NCI-H2029 treated with DMSO at 0.1 percent for 48 hours (cell line): Measurements from ENCODE around the gene NCMAP.
"Not testable (repeated sequence)": the region's sequence is repeated elsewhere in the genome, so short reads cannot be mapped to it uniquely, and the experiment has no call there.

Source experiments
- DNase-seq: peaks from one replicate; lab custom pipeline; 2025; lab: John Stamatoyannopoulos, UW

NCMAP gene

DNA sequence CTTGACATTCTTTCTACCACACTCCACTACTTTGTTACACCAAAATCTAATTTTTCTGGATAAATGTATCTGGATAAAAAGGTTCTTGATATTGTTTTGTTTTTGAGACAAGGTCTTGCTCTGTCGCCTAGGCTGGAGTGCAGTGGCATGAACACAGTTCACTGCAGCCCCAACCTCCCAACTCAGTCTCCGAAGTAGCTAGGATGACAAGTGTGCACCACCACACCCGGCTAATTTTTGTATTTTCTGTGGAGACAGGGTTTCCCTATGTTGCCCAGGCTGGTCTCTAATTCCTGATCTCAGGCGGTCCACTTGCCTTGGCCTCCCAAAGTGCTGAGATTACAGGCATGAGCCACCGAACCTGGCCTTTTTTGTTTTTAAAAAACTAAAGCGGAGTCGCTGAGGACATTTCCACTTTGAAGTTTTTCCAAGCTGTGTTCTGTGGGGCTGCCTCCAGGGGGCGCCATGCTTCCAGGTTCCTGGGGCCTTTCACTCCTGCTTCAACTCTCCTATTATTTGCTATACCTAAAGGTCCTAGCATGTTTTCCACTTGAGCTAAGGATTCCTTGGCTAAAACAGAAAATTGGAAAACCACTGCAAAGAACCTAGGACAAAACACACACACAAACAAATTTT is 14.1 kb upstream of the NCMAP start:
- DNase-seq: no peak

DNA sequence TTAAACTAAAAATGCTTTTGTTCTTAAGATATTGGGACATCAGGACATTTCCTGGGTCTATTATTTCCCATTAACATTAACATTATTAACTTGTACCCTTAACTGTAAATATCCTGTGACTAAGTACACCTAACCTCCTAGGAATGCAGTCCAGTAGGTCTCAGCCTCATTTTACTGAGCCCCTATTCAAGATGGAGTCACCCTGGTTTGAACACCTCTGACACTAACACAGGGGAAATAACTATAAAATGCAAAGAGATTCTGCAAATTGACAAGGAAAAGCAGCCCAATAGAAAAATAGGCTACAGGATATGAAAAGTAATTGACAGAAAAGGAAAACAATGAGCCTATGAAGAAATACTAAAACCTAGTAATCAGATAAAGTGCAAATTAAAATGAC is 11.6 kb upstream of the NCMAP start:
- DNase-seq: no peak

DNA sequence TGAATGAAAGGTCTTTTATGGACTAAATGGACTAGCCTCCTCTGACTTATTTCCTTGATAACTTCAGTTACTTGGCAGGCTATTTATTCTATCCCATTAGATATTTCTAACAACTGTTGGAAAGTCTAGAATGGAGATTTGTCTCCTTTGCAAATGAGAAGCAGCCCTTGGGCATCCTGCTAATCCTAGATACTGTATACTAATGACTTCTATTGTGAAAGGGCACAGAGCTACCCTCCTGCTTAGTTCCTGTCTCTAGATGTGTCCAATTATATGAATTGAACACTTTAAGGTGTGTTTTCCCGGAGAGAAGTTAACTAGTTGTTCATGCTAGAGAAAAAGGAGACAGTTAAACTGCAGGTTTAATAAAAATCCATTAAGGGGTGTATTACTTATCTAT is 10.2 kb upstream of the NCMAP start:
- DNase-seq: no peak

DNA sequence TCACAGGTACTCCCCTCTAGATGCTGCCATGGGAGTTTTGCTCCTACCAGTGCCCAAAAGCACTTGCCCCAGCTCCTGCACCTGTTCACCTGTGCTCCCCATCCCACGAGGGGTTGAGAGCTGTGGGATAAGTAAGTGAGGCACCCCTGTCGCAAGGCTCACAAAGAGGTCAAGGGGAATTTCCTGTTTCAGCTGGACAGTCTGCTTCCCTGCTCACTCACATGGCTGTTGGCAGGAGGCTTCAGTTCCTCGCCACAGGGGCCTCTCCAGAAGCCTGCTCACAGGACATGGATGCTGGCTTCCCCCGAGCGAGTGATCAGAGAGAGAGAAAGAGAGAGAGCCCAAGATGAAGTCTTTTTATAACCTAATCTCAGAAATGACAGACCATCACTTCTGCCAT is 8.7 kb upstream of the NCMAP start:
- DNase-seq: no peak

DNA sequence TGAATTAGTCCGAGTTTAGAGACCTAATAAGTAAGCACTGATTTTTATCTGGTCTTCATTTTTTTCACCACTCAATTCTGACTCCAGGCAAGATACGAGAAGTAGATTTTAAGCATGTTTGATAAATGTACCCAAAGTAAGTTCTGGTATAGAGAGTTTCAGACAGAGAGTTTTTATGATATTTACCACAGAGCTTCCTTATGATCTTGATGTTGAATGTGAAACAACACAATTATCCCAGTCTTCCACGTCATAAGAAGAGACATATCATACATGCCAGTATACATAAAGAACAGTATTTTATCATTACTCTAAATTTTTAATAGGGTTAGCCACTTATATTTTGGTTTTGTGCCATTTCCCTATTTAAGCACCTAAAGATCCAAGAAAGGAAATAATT is 7.8 kb upstream of the NCMAP start:
- no peak for DNase-seq

DNA sequence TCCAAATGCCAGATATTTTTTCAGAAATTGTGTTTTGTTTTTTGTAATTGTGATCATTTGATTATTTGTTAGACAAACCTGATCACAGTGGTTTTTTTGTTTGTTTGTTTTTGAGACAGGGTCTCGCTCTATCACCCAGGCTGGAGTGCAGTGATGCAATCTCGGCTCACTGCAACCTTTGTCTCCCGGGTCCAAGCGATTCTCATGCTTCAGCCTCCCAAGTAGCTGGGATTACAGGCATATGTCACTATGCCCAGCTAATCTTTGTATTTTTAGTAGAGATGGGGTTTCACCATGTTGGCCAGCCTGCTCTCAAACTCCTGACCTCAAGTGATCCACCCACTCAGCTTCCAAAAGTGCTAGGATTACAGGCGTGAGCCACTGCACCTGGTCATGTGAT is 6.7 kb upstream of the NCMAP start:
- DNase-seq: not testable (repeated sequence)

DNA sequence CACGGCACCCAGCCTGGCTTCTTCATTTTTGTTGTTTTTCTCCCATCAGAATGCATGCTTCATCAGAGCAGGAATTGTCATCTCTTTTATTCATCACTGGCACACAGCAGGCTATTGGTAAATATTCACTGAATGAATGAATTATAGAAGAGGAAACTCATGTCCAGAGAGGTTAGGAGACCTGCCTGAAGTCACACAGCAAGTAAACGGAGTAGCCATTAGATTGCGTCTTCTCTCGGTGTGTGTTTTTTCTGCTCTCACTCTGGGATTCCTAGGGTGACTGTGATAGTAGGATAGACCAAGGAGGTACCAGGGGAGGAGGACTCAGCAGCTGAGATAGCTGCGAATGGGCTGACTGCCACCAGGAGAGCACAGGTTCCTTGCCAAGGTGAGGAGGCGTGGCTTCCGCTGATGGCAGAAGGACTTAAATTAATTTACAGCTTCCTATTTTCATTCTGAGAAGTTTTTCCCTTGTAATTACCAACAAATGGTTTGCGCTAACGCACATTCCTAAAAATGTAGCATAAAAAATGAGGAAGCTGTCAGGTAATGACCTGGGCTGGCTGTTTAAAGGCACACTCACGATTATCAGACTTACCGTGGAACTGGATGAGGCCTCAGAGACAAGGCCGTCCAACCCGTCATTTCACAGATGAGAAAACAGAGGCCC is 4.5 kb upstream of the NCMAP start:
- no peak for DNase-seq

DNA sequence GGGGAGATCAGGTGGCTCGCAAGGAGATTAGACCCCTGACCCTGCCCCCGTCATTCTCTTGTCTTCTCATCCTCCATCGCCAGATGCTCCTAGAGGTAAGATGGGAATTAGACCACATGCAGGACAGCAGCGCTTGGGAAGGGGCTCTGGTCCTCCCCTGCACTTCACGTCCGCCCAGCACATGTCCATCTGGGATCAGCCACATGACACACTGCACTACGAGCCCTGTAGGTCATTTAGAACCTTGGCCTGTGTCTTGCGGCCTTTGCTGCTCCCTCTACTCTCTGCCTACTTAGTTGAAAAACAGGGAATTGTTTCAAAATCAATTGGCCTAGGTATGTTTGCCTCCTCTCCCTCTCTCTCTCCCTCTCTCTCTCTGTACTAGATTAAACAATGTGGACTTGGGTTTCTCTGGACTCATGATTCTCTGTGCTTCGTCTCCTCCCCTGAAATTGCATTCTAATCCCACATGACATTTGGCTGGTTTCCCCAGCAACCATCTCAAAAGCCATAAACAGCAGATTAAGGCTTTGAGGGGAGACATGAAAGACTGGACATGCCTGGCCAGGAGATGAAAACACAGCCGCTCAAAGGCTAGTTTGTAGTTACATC is 3.8 kb upstream of the NCMAP start:
- no peak for DNase-seq

DNA sequence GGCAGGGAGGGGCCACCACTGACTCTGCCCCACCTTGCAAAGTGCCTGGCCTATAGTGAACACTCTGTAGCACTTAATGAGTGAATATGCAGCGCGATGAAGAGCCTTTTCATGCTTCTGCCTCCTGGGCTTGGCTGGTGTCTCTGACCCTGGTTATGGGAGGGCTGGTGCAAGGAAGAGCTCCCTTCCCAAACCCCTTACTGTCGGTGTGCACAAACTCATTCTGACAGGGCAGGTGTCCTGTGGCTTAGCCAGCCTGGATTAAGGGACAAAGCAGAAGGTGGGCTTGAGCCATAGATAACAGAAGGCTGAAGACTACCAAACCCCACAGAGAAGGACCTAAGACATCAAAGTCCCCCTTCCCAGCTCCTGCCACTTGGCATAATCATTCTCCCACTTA is 2.0 kb upstream of the NCMAP start:
- DNase-seq: no peak

DNA sequence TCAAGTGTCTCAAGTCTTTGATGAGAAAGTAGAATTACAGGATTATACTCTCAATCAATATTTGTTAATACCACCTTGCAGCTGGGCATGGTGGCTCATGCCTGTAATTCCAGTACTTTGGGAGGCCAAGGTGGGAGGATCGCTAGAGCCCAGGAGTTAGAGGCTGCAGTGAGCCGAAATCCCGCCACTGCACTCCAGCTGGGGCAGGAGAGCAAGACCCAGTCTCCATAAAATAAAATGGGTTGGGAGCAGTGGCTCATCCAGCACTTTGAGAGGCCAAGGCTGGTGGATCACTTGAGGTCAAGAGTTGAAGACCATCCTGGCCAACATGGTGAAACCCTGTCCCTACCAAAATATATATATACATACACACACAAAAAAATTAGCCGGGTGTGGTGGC is 1.2 kb upstream of the NCMAP start:
- DNase-seq: no peak

DNA sequence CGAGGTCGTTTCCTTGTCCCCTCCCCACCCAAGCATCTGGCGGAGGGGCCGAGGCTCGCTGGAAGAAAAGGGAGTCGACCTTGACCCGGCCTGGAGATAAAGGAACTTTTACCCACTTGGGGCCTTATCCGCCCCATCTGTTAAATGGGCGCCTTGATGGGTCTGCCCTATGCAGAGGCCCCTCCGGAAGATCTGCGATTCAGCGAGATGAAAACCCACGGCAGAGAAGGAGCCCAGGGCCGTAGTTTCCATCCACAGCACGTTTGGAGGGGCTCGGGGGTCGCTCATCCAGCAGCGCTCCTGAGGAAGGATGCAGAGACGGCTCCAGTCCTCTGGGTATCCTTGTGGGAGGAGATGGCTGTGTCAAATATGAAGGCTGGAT is 518 bp downstream of the NCMAP start:
- DNase-seq: no peak

DNA sequence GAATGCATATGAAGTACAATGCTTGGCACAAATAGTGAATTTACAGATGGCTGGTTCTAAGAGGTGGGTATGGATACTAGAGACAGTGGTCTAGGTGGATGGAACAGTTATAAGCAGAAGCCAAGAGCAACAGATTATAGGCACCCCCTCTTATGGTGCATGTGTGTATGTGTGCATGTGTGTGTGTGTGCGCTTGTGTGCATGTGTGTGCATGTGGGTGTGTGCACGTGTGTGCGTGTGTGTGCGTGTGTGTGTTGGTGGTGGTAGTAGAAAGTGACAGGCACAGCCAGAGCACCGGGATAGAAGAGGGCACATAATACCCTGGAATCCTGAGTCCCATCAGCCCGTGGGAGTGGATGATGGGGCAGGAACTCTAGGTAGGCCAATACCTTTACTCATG is 1.3 kb downstream of the NCMAP start:
- DNase-seq: no peak

DNA sequence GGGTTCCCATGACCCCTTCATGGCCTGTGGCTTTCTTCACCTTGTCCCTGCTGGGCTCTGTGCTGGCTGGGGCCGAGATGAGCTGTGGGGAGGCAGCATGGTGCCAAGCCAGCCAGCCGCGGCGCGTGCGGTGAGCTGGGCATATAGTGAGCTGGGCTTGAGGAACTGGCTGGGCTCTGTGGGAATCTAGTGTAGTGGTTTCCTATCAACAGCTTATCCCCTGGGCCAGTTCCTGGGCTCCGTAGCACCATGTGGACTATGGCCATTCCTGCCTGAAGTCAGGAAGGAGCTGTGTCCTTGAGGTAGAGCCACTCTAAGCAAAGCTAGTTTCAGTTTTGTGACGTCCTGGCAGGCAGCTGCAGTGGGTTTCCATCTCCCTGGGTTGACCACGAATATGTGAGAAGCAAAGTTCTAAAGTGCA is 1.8 kb downstream of the NCMAP start:
- no peak for DNase-seq

DNA sequence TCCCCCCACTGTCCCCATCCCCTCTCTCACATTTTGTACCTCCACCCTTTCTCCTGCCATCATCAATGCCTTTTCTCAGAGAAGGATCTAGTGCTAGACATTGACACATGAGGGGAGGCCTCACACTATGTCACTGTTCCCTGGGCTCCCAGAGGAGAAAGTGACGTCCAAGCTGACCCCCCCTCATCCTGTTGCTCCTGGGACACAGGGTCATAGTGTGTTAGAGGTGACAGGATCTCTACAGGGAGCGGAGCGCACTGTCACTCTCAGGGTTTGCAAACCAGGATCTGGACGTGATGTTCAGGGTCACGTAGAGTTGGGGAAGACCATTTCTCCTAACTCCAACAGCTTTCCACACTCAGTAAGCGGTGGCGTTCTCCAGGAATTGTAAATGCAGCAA is 2.6 kb downstream of the NCMAP start:
- DNase-seq: no peak

DNA sequence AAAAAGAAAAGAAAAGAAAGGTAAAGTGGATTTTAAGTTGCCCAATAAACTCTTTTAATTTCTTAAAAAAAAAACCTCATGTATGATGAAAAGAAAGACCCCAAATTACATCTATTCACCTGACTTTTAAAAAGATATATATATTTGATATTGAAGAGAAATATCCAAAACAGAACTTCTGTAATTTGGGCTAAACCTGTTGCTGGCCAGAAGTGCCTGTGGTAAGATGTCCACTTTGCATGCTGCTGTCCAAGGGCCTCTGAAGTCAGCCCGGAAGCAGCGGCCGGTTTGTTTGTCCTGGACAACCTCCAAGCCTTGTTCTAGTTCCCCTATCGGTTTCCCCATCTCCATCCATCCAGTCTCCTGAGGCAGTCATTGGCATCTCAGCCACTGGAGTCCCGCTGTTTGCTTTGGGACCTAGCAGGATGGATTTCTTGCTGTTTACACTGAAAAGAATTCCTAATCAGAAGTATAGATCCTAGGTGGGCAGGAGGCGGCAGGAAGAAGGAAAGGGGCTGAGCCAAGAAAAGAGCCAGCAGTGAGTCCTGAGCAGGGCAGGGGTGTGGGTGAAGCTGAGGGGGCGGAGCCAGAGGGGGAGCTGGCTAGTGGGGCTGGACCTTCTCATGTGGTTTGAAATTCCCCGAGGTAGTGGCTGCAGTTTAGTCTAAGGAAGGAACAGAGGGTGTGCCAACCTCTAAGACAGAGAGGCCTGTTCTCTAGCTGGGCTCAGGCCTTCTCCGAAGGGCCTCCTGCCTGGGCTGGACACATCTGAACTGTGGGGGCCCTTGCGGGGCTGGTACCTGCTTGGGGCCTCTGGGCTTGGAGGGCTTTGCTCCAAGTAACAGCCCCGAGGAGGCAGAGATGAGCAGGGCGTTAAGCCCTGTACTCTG is 3.3 kb downstream of the NCMAP start:
- peak; percentile 67 for DNase-seq

DNA sequence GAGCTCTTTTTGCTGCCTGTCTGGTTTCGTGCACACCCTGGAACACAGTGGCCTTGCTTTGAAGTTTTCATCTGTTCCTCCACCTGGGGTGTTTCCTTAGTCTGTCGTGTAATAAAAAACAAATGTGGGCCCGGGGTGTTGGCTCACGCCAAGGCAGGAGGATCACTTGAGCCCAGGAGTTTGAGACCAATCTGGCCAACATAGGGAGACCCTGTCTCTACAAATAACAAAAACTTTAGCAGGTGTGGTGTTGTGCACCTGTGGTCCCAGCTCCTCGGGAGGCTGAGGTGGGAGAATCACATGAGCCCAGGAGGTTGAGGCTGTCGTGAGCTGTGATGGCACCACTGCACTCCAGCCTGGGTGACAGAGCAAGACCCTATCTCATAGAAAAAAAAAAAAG is 4.5 kb downstream of the NCMAP start:
- no peak for DNase-seq

DNA sequence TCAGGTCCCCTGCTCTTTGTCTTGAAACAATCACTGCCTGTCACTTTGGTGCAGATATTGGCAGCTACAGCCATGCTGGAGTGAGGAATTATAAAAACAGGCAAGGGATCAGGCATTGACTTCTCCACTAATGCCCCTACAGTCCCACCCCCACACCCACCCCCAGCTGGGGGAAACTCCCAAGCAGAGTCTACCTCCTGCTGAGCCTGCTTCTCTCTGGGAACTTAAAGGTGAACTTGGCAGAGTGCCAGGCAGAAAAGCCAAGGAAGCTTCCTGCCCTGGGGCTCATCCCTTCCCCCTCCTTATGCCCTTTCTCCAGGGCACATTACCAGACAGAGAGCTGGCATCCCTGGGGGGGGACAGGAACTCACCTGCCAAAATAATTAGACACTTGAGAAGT is 6.7 kb downstream of the NCMAP start:
- peak; percentile 14 for DNase-seq

DNA sequence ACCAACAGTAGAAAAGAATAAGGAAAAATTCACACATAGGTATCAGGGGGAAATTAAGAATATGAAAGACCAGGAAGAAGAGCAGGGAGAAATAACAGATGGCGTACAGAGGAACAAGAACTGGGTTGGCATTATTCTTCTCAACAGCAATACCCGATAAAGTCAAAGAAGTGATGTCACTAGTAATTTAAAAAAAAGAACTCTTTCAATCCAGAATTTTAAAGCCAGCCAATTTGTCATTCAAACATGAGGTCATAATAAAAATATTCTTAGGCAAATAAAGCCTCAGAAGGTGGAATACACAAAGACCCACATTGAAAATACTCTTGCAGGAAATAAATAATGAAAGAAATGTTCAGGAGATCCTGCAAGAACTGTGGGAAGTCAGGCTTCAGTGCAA is 8.8 kb downstream of the NCMAP start:
- DNase-seq: no peak

DNA sequence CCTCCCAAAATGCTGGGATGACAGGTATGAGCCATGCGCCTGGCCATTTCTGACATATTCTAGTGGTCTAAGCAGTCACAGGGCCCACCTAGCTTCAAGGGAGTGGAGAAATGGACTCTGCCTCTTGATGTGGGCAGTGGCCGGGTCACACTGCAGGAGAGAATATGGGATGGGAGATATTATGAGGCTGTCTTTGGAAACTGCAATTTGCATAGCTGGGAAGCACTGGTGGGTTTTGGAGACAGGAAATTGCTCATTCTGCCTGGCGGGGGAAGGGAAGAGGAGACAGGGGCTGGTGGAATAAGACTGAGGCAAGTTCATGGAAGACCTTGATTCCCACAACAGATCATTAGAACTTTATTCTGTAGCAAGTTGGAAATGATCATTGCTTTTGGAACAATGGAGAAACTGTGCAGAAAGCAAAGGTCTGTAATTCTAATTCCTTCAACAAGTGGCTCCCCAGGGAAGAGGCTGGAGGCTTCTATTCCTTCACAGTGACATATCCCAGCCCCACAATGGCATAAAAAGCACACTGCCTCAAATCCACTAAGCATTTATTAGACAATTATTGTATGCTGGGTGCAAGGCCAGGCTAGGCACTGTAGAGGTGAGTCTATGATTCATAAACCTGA is 10.5 kb downstream of the NCMAP start:
- no peak for DNase-seq

DNA sequence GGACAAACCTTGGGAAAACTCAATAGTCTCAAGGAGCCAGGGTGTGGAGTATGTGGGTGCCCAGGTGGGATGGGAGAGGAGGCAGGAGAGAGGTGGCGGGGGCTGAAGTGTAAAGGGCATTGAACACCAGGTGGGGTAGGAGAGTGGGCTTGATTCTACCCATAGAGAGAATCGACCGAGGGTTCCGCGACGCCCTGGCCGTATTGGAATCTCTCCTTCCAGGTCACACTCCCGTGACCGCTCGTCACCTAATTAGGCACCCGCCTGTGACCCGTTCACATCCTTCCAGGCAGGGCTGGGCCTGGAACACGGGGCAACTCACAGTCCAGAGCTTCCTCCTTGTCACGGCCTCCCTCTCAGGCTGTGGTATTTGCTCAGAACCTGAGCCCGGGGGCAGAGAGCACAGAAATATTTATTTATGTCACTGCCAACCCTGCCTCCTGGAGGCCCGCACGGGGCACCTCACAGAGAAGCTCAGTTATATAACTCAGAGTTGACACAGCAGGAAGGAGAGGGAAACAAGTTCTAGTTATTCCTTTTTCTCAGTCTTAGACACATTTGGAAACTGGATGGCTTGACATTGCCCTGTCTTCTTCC is 12.0 kb downstream of the NCMAP start:
- DNase-seq: no peak

DNA sequence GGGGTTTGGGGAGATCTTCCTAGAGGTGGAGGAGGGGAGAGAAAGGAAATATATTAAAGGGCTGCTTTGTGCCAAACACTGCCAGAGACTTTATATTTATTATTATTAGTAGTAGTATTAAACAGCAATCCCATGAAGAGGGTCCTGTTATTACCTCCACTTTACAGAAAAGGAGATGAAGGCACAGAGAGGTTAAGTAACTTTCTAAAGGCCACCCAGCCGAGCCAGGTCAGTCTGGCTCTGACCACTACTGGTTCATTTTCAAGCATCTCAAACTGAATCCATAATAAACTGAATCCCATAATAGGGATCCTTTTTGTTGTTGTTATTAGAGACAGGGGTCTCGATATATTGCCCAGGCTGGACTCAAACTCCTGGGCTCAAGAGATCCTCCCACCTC is 12.6 kb downstream of the NCMAP start:
- DNase-seq: no peak
